ENCODE results near the gene ATP10A.

ATP10A gene

DNA sequence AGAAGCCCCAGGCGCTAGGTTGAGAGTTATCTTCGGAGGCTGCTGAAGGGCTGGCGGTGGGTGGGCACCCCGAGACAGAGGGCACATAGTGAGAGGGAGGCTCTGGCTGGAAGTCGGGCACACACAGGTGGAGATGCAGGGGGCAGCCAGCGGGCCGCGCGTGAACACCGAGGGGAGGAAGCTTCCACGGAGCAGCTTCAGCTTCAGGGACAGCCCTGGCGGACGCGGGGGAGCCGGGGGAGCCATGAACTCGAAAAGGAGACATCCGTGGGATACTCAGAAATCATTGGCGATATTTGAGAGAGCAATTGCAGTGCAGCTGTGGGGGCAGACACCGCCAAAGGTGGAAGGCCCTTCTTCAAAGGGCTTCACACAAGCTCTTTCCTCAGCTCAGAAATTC is 204.6 kb downstream of the ATP10A start:
- Histone ChIP-seq H3K9ac (ENCODE audit: low read length) (no peak overlapping the region), H4K20me1 (ENCODE audit: insufficient read depth, low read length) (no peaks in the 10 kb centered on the region), H3K27ac (ENCODE audit: low read length) (no peak overlapping the region), H3K9me3 (replicated peaks; ENCODE audit: insufficient read depth, low read length) (no peaks in the 10 kb centered on the region), H3K9me2 (replicated peaks; ENCODE audit: insufficient read depth, low read length) (no peaks in the 10 kb centered on the region), H2AFZ (ENCODE audit: low read length) (no peak overlapping the region), H3K36me3 (replicated peaks; ENCODE audit: insufficient read depth, low read length) (no peaks in the 10 kb centered on the region), H3K4me1 (ENCODE audit: low read length) (no peaks in the 10 kb centered on the region), H3K4me2 (ENCODE audit: low read depth, low read length) (no peak overlapping the region), H3K79me2 (ENCODE audit: low read length) (no peaks in the 10 kb centered on the region), H3F3A (ENCODE audit: insufficient read depth, low read length) (no peaks in the 10 kb centered on the region), H3K27me3 (replicated peaks; ENCODE audit: insufficient read depth, low read length) (no peaks in the 10 kb centered on the region), H3K4me3 (ENCODE audit: low read length) (no peak overlapping the region)
- no peak for DNase-seq
- TF ChIP-seq EZH2 (optimal IDR thresholded peaks at IDR 0.05; ENCODE audit: low read depth, low read length) (no peak), EZH2phosphoT487 (IDR thresholded peaks at IDR 0.05; ENCODE audit: low read length) (no peak)
- TF ChIP-seq, protein P1, sequence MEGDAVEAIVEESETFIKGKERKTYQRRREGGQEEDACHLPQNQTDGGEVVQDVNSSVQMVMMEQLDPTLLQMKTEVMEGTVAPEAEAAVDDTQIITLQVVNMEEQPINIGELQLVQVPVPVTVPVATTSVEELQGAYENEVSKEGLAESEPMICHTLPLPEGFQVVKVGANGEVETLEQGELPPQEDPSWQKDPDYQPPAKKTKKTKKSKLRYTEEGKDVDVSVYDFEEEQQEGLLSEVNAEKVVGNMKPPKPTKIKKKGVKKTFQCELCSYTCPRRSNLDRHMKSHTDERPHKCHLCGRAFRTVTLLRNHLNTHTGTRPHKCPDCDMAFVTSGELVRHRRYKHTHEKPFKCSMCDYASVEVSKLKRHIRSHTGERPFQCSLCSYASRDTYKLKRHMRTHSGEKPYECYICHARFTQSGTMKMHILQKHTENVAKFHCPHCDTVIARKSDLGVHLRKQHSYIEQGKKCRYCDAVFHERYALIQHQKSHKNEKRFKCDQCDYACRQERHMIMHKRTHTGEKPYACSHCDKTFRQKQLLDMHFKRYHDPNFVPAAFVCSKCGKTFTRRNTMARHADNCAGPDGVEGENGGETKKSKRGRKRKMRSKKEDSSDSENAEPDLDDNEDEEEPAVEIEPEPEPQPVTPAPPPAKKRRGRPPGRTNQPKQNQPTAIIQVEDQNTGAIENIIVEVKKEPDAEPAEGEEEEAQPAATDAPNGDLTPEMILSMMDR (IDR thresholded peaks at IDR 0.05; ENCODE audit: low read length), result no peak

DNA sequence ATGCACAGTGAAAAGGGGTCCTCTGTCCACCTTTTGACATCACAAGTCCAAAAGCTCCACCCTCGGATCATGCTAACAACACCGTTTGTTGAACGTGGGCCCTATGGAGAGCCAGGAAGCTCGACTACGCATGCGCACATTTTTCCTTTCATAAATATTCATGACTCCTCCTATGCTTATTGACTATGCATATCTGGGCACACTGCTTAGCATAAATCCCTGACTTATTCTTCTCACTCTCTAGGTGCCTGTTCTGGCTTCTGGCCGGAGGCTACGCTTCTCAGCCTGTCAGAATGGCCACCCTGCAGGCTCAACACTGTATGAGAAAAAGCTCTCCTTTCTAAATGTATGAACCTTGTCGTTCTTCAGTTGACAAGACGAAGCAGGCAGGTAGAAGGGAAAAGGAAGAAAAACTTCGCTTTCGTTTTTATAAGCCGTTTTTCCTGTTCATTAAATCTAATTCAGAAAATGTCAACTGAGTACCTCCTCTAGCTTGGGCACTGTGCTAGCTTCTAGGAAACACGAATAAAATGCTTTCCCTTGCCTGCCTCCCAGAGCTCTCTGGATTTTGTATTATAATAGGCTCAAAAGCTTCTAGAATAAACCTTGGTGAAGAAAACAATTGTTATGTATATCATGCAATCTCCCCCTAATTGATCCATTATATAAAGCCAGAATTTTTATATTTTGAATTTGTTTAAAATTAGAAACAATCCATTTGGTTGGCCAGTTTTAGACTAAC is 207.7 kb downstream of the ATP10A start:
- H3K36me3 ChIP-seq (replicated peaks; ENCODE audit: insufficient read depth, low read length), result no peaks in the 10 kb centered on the region

DNA sequence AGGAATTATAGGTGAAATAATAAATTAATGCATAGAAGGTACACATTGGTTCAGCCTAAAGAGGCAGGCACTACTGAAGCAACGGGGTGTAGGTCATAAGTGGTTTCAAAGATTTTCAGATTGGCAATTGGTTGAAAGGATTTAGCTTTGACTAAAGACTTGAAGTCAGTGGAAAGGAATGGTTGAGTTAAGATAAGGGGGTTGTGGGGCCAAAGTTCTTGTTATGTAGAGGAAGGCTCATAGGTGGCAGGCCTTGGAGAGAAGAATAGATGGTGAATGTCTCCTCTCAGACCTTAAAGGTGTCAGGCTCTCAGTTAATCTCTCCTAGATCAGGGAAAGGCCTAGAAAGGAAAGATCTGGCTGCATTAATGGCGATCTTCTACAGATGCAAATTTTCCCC is 209.8 kb downstream of the ATP10A start:
- no peaks in the 10 kb centered on the region for H4K20me1 ChIP-seq (ENCODE audit: insufficient read depth, low read length)
- DNase-seq, result no peak
- no peaks in the 10 kb centered on the region for H3K4me1 ChIP-seq (ENCODE audit: low read length)
- H3K9me2 ChIP-seq (replicated peaks; ENCODE audit: insufficient read depth, low read length), result no peaks in the 10 kb centered on the region
- no peaks in the 10 kb centered on the region for H3F3A ChIP-seq (ENCODE audit: insufficient read depth, low read length)
- TF ChIP-seq, protein P1 (IDR thresholded peaks at IDR 0.05; ENCODE audit: low read length), result no peak
- TF ChIP-seq EZH2 (optimal IDR thresholded peaks at IDR 0.05; ENCODE audit: low read depth, low read length), result no peak
- no peak for TF ChIP-seq EZH2phosphoT487 (IDR thresholded peaks at IDR 0.05; ENCODE audit: low read length)
- H3K9me3 ChIP-seq (replicated peaks; ENCODE audit: insufficient read depth, low read length), result no peaks in the 10 kb centered on the region
- H3K4me2 ChIP-seq (ENCODE audit: low read depth, low read length), result no peak overlapping the region
- H2AFZ ChIP-seq (ENCODE audit: low read length), result no peak overlapping the region
- no peak overlapping the region for H3K27ac ChIP-seq (ENCODE audit: low read length)
- no peak overlapping the region for H3K9ac ChIP-seq (ENCODE audit: low read length)
- no peak overlapping the region for H3K4me3 ChIP-seq (ENCODE audit: low read length)
- H3K79me2 ChIP-seq (ENCODE audit: low read length), result no peaks in the 10 kb centered on the region
- no peaks in the 10 kb centered on the region for H3K27me3 ChIP-seq (replicated peaks; ENCODE audit: insufficient read depth, low read length)
- no peaks in the 10 kb centered on the region for H3K36me3 ChIP-seq (replicated peaks; ENCODE audit: insufficient read depth, low read length)

More for the DNA sequence above, 207.7 kb downstream of the ATP10A start:
- Histone ChIP-seq H3K79me2 (ENCODE audit: low read length) (no peaks in the 10 kb centered on the region), H3K9me2 (replicated peaks; ENCODE audit: insufficient read depth, low read length) (no peaks in the 10 kb centered on the region), H3K4me2 (ENCODE audit: low read depth, low read length) (no peak overlapping the region), H3K4me1 (ENCODE audit: low read length) (no peaks in the 10 kb centered on the region), H3F3A (ENCODE audit: insufficient read depth, low read length) (no peaks in the 10 kb centered on the region), H3K4me3 (ENCODE audit: low read length) (no peak overlapping the region), H2AFZ (ENCODE audit: low read length) (no peak overlapping the region), H3K9me3 (replicated peaks; ENCODE audit: insufficient read depth, low read length) (no peaks in the 10 kb centered on the region), H3K27me3 (replicated peaks; ENCODE audit: insufficient read depth, low read length) (no peaks in the 10 kb centered on the region), H3K9ac (ENCODE audit: low read length) (no peak overlapping the region), H3K27ac (ENCODE audit: low read length) (no peak overlapping the region), H4K20me1 (ENCODE audit: insufficient read depth, low read length) (no peaks in the 10 kb centered on the region)
- no peak for DNase-seq
- TF ChIP-seq, protein P1 (IDR thresholded peaks at IDR 0.05; ENCODE audit: low read length), result no peak
- TF ChIP-seq EZH2 (optimal IDR thresholded peaks at IDR 0.05; ENCODE audit: low read depth, low read length) (no peak), EZH2phosphoT487 (IDR thresholded peaks at IDR 0.05; ENCODE audit: low read length) (no peak)

All from MM.1S (cell line).